Spleen (tissue), 7 donors: ENCODE measurements around the gene LYRM4.

Experiments
- POLR2A ChIP-seq, 3 donors: fragments of 450-650 bp; IDR thresholded peaks; one replicate each; pipeline ENCODE4 v1.5.1; 2017; ENCODE audit warnings: antibody characterized with exemption in 3 of 3, mild to moderate bottlenecking in 1 of 3
- POLR2AphosphoS5 ChIP-seq, 3 donors: sonication (generic); formaldehyde crosslinking; IDR thresholded peaks; one replicate each; pipeline ENCODE4 v1.5.1; 2017; ENCODE audit warnings: antibody characterized with exemption in 3 of 3
- TF ChIP-seq, protein P1 (sequence below), 11 experiments: fragments of 200-600 bp in 7 of 11; fragments of 450-650 bp in 4 of 11; sonication (generic) in 4 of 11; IDR thresholded peaks in 8 of 11; conservative IDR thresholded peaks in 3 of 11; 1 replicate in 7 of 11; 2 replicates in 4 of 11; pipeline versions ENCODE4 v1.4.0 to v1.8.0; 2016 to 2021; ENCODE audit warnings: antibody characterized with exemption in 11 of 11, inconsistent platforms in 4 of 11, mild to moderate bottlenecking in 1 of 11
- donor health status: DM: no; HTN: no; CAD: no; lungs with moderate emphysema.
- donor health status: DM: no; HTN: no; CAD: no.
- donor health status: DM: no; HTN: no; CAD: no.

DNA sequence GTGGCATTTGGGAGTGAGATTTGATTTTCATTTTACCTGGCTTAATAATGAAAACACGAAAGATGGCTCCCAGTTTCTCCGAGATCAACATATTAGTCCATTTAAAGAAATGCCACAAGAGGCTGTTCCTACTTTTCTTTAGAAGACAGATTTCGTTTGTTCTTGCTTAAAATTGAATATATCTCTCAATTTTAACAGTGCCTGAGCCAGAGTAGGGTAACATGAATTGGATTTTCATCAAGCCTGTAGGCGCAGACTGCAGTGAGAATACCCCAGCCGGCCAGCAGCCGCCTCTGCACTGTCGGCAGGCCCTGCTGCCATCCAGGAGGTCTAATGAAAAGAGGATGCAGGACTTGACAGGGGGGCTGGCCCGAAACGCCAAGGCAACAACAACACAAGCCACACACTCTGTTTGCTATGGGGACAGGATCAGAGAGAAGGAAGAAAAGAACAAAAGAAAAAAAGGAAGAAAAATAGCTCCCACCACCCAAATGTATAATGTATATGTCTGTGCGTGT is 103.1 kb downstream of the LYRM4 start:
- TF ChIP-seq, protein P1, sequence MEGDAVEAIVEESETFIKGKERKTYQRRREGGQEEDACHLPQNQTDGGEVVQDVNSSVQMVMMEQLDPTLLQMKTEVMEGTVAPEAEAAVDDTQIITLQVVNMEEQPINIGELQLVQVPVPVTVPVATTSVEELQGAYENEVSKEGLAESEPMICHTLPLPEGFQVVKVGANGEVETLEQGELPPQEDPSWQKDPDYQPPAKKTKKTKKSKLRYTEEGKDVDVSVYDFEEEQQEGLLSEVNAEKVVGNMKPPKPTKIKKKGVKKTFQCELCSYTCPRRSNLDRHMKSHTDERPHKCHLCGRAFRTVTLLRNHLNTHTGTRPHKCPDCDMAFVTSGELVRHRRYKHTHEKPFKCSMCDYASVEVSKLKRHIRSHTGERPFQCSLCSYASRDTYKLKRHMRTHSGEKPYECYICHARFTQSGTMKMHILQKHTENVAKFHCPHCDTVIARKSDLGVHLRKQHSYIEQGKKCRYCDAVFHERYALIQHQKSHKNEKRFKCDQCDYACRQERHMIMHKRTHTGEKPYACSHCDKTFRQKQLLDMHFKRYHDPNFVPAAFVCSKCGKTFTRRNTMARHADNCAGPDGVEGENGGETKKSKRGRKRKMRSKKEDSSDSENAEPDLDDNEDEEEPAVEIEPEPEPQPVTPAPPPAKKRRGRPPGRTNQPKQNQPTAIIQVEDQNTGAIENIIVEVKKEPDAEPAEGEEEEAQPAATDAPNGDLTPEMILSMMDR (IDR thresholded peaks at IDR 0.05 in 8 of 11, conservative IDR thresholded peaks at IDR 0.05 in 3 of 11), result no peak
- TF ChIP-seq POLR2A (IDR thresholded peaks at IDR 0.05) (no peak), POLR2AphosphoS5 (IDR thresholded peaks at IDR 0.05) (no peak)
